GM18870 (cell line): ENCODE data around the gene CPA2.
"Not testable (repeated sequence)": the region's sequence is repeated elsewhere in the genome, so short reads cannot be mapped to it uniquely, and the experiment has no call there.

Experiments used
- ATAC-seq: cut with Tn5 transposase; IDR thresholded peaks from one replicate; pipeline ENCODE4 v1.9.1; 2021; ENCODE audit warnings: moderate library complexity; ENCODE audit not compliant: unreplicated experiment

The CPA2 gene

GRCh38 chr7:130304878-130305277, 38.2 kb downstream of the CPA2 start:
- ATAC-seq: no peak

- no peak for ATAC-seq
Observed at GRCh38 chr7:130305433-130306042, 38.9 kb downstream of the CPA2 start.

GRCh38 chr7:130309986-130310385, 43.3 kb downstream of the CPA2 start:
- ATAC-seq: no peak

GRCh38 chr7:130314305-130314704, 47.6 kb downstream of the CPA2 start:
- no peak for ATAC-seq

- ATAC-seq: no peak
Observed at GRCh38 chr7:130319541-130319940, 52.9 kb downstream of the CPA2 start.

GRCh38 chr7:130321542-130322229, 55.0 kb downstream of the CPA2 start:
- not testable (repeated sequence) for ATAC-seq

GRCh38 chr7:130322615-130323014, 56.0 kb downstream of the CPA2 start:
- ATAC-seq: no peak

GRCh38 chr7:130324306-130324943, 57.8 kb downstream of the CPA2 start:
- no peak for ATAC-seq

- no peak for ATAC-seq
Observed at GRCh38 chr7:130329681-130330080, 63.0 kb downstream of the CPA2 start.

- no peak for ATAC-seq
Observed at GRCh38 chr7:130332259-130333053, 65.8 kb downstream of the CPA2 start.

- ATAC-seq: no peak
Observed at GRCh38 chr7:130333832-130334231, 67.2 kb downstream of the CPA2 start.

GRCh38 chr7:130334274-130334673, 67.6 kb downstream of the CPA2 start:
- no peak for ATAC-seq

GRCh38 chr7:130337410-130337971, 70.8 kb downstream of the CPA2 start:
- ATAC-seq: no peak

- no peak for ATAC-seq
Observed at GRCh38 chr7:130338233-130338632, 71.6 kb downstream of the CPA2 start.
